Lung microvascular endothelial cell (primary cell): ENCODE data around the gene KATNAL2. TPM values are rescaled to one million over a fixed set of nuclear protein-coding genes. Genes with fewer than 3 reads are reported as not detected.
"Not testable (repeated sequence)": the region's sequence is repeated elsewhere in the genome, so short reads cannot be mapped to it uniquely, and the experiment has no call there.

ENCODE experiments used
- DNase-seq, 2 donors: peaks; one replicate each; pipeline versions ENCODE4 v3.0.0 to v3.0.0-alpha.2; 2010; ENCODE audit warnings: low read depth in 2 of 2
- total RNA-seq: library from RNA; depleted of rRNA; stranded (reverse); fragments of >200 nt; gene quantifications from 2 replicates; pipeline ENCODE4 v1.2.1, GENCODE V29; 2014

Gene KATNAL2
- total RNA-seq, 1 donor from 2014 or later: 0.40 TPM

- peak in 1 of 2 donors; percentile 73 for DNase-seq
These were observed 22.0 kb downstream of the KATNAL2 start for GRCh38 chr18:46939337-46939963.

- DNase-seq: no peak
These were observed 22.7 kb downstream of the KATNAL2 start for GRCh38 chr18:46939998-46940571.

GRCh38 chr18:46942646-46943045 lies 25.2 kb downstream of the KATNAL2 start:
- no peak for DNase-seq

GRCh38 chr18:46946656-46947282 lies 29.4 kb downstream of the KATNAL2 start:
- DNase-seq: peak; percentile 82 to 89

GRCh38 chr18:46950064-46950656 lies 32.8 kb downstream of the KATNAL2 start:
- peak; percentile 27 to 34 for DNase-seq

- no peak for DNase-seq
These were observed 35.8 kb downstream of the KATNAL2 start for GRCh38 chr18:46953195-46953594.

GRCh38 chr18:46958209-46958608 lies 40.8 kb downstream of the KATNAL2 start:
- DNase-seq: no peak

- DNase-seq: not testable (repeated sequence)
These were observed 46.5 kb downstream of the KATNAL2 start for GRCh38 chr18:46963656-46964578.

- DNase-seq: not testable (repeated sequence)
These were observed 47.3 kb downstream of the KATNAL2 start for GRCh38 chr18:46964579-46965293.

- DNase-seq: not testable (repeated sequence)
These were observed 48.9 kb downstream of the KATNAL2 start for GRCh38 chr18:46966266-46966665.

- not testable (repeated sequence) for DNase-seq
These were observed 52.1 kb downstream of the KATNAL2 start for GRCh38 chr18:46969551-46969950.

- DNase-seq: not testable (repeated sequence)
These were observed 102.5 kb downstream of the KATNAL2 start for GRCh38 chr18:47019870-47020269.

- DNase-seq: not testable (repeated sequence)
These were observed 103.4 kb downstream of the KATNAL2 start for GRCh38 chr18:47020757-47021156.

GRCh38 chr18:47022821-47023220 lies 105.4 kb downstream of the KATNAL2 start:
- not testable (repeated sequence) for DNase-seq

- not testable (repeated sequence) for DNase-seq
These were observed 106.5 kb downstream of the KATNAL2 start for GRCh38 chr18:47023769-47024465.

GRCh38 chr18:47025557-47026174 lies 108.3 kb downstream of the KATNAL2 start:
- DNase-seq: not testable (repeated sequence)

GRCh38 chr18:47028738-47029137 lies 111.3 kb downstream of the KATNAL2 start:
- DNase-seq: not testable (repeated sequence)

GRCh38 chr18:47029684-47030353 lies 112.4 kb downstream of the KATNAL2 start:
- DNase-seq: not testable (repeated sequence)

- DNase-seq: not testable (repeated sequence)
These were observed 113.5 kb downstream of the KATNAL2 start for GRCh38 chr18:47030887-47031286.
